HuH-7.5 (cell line): ENCODE measurements around the gene C1orf21.

ENCODE experiments used
- DNase-seq: peaks from one replicate; pipeline ENCODE4 v3.0.0; 2011; ENCODE audit warnings: low spot score

The C1orf21 gene

DNA sequence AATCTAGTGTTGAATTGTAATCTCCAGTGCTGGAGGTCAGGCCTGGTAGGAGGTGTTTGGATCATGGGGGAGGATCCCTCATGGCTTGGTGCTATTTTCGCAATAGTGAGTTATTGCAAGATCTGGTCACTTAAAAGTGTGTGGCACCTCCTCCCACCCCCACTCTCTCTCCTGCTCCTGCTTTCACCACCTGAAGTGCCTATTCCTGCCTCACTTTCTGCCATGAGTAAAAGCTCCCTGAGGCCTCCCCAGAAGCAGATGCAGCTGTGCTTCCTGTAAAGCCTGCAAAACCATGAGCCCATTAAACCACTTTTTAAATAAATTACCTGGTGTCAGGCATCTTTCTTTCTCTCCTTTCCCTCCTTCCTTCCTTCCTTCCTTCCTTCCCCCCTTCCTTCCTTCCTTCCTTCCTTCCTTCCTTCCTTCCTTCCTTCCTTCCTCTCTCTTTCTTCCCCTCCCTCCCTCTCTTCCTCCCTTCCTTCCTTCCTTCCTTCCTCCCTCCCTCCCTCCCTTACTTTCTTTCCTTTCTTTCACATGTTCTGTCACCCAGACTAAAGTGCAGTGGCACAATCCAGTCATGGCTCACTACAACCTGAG lies 172.4 kb downstream of the C1orf21 start:
- no peak for DNase-seq

DNA sequence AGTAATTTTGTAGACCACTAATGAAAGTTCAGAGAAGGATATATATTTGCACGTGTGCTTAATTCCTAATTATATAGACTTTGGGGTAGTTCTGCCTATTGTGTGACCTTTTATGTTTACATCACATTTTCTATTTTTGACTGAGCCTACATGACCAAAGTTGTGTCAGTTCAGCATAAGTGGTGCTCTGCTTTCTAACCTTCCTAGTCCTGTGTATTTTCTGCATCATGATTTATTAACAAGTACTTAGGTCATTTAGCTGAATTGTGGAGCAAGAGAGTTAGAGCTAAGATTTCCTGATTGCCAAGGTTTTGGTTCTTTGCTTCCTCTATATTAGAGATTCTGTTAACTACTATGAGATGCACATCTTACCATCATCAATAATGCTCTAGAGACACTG lies 176.0 kb downstream of the C1orf21 start:
- no peak for DNase-seq

DNA sequence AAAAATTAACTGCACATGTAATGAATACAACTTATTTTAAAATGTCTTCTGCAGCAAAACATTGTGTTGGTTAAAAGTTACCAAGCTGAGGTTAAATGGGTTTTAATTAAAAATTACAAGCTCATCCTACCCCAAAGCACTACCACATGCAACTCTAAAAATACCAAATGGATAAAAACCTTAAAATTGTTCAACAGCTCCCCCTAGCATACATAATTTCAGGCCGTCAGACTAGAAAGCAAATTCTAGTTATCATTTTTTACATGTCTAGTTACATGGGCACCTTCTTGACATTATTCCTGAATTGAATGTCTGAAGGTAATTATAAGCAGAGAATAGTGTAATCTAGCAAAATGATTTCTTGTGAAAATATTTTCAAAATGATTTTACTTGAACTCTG lies 176.5 kb downstream of the C1orf21 start:
- peak; percentile 7 for DNase-seq

DNA sequence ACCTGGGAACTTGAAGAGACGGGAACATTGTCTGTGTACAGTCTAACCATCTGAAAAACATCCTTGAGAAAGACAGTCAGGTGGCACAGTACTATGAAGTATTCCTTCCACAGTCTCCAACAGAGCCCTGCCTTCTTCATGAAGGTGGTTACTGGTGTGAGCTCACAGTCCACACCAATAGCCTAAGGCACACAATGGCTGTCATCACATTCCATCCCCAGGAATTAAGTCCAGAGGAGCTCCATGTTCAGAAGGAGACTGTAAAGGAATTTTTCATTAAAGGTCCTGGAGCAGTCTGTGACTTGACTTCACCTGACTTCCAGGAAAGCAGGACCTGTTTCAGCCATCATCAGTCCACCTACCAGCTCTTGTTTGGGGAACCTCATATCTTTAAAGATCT lies 180.2 kb downstream of the C1orf21 start:
- DNase-seq = no peak

DNA sequence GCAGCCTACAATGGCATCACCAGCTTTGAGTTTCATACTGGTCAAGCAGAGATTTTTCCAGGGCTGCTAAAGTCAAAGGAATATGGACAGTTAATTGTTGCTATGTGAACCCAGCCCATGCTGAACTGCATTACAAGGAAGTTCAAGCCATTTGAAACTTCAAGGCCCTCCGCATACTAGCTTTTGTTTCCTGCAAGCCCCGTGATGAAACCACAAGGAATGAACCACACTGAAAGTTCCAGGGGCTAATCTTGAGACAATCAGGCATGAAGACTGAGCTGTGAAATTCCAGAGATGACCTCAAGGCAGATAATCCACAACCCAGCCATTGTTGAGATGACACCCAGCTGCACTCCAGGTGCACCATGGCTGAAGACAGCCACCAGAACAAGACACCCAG lies 180.8 kb downstream of the C1orf21 start:
- no peak for DNase-seq

DNA sequence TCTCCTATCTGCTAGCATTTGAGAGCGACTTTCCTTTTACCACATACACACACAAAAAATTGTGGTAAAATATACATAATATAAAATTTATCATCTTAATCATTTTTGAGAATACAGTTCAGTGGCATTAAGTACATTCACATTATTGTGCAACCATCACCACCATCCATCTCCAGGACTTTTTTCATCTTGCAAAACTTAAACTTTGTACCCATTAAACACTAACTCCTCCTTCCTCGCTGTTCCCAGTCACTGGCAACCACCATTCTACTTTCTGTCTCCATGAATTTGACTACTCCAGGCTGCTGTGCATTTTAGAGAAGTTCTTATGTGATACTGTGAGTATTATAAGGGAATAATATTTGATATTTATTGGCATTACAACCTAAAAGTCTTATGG lies 181.3 kb downstream of the C1orf21 start:
- no peak for DNase-seq

DNA sequence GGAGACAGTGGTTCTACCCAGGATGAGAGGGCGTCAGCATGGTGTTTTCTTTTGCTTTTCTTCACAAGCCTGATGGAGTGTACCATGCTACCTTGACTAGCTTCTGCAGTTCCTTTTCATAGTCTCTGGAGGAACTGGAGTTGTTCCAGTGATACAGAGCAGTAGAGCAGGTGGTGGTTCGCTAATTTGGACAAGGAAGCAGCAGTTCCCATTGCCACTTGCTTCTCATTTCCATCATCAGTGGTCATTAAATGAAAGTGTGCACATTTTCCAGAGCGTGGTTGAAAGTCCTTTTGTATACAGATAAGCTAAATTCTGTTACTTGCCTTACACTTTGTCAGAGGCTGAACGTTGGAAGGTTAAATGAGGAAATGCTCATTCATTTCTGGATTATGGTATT lies 182.3 kb downstream of the C1orf21 start:
- no peak for DNase-seq

DNA sequence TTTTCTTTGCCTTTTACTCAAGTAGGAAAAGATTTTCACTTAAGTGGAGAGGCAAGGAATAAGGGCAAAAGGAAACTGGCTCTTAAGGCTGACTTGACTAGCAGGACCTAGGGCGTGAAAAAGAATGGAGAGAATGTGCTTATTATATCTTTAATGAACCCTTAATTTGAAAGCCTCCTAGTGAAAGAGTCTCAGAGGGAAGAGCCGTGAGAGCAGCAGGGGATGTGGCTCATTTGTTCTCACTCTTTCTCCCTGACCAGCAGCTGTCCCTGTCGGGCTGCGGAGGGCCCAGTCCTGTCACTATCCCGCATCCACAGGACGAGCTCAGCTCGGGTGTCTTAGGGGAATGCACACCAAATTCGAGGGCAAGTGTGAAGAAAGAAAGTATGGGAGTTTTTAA lies 187.8 kb downstream of the C1orf21 start:
- DNase-seq = no peak

DNA sequence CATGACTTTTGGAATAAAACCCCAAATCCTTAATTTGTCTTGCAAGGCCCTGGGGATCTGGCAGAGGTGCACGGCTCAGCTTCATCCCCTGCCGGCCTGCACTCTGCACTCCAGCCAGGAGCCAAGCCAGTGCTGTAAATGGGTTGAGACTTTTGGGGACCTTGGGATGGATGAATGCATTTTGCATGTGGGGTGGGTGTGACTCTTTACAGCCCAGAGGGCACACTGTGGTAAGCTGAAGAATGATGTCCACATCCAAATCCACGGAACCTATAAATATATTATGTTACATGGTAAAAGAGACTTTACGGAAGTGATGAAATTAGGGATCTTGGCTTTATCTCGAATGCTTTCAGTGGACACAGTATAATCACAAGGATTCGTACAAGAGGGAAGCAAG lies 190.0 kb downstream of the C1orf21 start:
- DNase-seq = no peak

DNA sequence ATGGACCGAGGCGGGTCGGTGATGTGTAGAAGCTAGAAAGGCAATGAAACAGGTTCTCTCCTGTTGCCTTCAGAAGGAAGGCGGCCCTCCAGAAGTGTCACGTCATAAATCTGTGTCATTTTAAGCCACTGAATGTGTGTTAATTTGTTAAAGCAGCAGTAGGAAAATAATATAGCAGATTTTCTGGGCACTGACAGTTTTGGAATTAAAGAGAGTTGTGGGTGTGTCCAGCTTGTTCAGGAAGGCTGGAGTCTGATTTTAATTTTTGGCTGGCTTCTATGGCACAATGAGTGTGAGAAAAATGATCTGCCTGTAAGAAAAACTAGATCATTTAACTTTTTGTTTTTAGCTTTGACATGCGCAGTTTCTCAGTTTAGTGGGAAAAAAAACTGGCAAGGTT lies 190.5 kb downstream of the C1orf21 start:
- DNase-seq = no peak

DNA sequence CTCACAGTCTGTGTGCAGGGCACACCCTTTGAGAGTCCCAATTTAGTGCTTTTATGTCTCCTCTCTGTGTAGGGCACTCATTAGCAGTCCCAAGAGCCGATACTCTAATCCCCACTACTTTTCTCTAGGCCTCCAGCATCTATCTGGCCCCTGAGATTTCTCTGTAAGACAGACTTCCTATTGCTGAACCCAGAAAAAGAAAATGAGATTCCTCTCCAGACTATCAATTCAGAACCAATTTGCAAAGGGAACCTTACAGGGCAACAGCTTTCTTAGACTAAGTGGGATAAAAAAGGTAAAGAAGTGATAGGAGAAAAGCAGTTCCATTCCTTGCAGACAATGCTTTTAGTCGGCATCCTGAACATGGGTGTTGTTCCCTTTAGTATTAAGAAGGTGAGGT lies 195.6 kb downstream of the C1orf21 start:
- no peak for DNase-seq

DNA sequence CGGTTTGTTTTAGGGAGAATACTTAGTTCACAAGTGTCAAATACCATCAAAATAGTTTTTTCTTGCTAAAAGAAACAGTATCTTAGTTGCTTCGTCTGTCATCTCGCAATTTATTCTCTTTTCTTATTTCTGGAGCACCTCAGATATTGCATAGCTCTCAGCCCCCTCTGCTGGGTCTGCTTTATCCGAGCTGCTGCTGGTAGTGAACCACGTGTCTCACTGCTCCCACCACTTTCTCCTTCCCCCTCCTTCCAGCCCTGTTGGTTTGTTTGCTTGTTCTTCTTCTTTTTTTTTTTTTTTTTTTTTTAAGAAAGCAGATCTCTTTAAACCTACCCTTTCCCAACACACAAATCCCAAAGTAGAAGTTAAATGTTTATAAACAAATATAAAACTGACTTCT lies 197.0 kb downstream of the C1orf21 start:
- no peak for DNase-seq

DNA sequence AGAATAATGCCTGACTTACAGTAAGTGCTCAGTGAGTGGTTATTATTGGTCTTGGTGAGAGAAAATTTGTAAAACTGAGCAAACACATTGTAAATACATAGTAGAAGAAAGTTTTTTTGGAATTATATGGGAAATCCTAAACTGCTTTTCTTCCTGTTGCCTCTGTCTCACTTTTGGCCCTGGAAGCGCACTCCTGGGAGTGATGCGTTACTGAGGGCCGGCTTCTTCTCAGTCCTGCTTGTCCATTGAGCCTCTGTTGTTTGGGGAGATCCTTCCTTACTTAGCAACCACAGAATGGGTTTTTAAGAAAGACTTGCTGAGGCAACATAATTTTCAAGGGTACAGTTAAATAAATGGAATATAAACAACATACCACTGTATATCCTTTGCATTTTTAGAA lies 201.9 kb downstream of the C1orf21 start:
- DNase-seq = no peak

DNA sequence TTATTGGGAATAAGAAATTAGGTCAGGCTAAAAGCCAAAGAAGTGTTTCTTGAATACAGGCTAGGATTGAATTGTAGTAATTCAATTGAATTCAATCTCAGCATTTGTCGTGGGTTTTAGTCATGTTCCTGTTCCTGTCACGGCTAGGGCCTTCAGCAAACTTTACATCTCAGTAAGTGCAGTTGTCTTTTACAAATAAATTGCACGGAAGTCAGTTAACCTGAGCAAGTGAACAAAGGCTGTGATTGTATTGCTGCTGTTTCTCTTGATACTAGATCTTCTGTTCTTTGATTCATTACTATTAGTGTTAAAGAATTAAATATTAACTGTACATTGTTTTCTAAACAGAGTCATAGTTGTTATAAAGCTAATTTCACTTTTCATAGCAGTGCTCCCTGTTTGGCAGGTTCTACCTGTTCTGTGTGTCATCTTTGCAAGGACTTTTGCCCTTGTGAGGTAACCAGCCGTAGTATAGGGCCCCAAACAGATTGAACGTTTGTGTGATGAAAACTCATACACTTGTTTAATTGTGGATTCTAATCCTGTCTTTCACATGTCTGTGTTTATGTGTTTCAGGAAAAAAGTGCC lies 203.4 kb downstream of the C1orf21 start:
- no peak for DNase-seq

DNA sequence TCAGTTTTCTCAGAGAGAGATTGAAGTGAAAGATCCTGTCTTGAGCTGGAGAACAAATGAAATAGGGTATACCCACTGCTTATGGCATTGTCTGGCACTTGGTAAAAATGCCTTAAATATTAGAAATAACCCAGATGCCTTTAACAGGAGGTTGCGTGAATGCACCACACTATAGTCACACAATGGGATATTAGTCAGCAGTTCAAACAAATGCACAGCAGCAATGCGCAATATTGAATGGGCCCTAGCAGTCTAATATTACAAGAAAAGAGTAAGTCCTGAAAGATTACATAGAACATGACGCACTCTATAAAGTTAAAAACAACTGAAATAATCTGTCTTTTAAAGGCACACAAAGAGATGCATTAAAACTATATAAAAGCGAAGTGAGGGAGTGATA lies 206.8 kb downstream of the C1orf21 start:
- DNase-seq = no peak

DNA sequence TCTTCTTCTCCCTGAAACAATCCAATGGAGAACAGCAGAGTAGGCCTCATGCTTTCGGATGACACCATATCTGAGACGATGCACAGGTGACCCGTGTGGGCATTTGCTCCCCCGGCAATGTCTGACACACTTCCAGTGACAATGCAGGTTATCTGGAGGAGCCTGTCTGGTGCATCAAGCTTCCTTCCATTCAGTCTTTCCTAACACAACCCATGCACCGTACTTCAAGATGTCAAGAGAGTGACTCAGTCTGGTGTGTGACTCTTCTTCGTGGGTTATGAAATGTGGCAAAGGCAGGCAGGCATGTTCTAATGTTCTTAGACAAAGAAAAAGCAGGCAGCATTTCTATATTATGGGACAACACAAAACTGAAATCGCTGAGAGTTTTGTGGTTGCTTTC lies 208.8 kb downstream of the C1orf21 start:
- DNase-seq = no peak

DNA sequence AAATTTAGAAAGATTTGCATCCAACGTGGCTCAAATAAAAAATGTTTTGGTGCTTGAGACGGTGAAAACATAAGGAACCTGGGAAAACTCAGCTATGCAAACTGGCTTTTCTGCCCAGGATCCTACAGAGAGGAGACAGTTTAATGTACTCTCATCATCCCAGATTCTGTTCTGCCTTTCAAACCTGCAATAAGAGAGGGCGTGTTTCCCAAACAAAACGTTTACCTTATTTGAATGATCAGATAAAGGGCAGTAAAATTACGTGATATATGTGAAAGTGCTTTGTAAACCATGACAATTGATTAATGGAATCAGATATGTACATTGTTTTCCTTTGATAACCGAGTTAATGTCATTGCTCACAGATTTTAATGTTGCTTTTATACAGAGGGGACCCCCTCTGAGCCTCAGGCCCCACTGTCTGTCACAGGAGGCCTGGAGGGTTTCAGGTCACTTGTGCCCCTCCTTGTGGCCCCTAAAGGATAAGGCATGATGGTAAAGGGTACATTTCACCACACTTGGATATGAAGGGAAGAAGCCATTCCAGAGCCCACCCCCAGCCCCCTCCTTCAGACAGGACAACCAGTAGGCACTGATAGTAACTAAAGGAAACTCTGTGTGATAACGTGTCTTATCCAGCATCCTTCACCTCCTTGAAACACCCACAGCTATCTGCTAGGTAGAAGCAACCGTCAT lies 210.3 kb downstream of the C1orf21 start:
- DNase-seq = no peak

DNA sequence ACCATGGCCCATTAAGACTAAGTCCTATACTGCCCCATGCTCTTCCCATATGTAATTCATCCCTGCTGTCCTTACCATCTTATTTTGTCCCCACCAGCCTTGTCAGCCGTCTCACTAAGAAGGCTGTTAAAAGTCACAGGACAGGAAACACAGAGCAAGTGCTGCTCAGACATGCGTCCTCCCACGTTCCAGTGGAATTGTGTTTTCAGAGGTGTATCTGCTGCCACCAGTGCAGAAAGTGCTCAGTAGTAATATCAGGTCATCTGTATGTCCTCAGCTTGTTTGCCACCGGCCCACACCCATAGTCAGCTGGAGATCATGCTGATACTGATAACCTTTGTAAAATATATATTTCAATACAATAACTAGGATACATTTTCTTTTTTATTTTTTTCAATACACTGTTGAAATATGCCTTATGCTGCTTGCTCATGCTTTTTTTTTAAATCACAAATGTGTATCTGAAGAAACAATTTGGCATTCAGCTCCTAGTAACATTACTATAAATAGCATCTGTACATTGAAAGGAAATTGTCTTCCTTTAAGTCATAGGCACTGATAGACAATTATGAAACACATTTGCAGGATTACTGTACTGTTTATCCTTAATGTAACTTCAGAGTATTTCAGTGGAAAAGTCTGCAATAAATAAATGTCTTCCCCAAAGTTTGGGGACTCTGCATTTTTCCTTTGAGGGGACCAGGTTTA lies 211.0 kb downstream of the C1orf21 start:
- DNase-seq = no peak

DNA sequence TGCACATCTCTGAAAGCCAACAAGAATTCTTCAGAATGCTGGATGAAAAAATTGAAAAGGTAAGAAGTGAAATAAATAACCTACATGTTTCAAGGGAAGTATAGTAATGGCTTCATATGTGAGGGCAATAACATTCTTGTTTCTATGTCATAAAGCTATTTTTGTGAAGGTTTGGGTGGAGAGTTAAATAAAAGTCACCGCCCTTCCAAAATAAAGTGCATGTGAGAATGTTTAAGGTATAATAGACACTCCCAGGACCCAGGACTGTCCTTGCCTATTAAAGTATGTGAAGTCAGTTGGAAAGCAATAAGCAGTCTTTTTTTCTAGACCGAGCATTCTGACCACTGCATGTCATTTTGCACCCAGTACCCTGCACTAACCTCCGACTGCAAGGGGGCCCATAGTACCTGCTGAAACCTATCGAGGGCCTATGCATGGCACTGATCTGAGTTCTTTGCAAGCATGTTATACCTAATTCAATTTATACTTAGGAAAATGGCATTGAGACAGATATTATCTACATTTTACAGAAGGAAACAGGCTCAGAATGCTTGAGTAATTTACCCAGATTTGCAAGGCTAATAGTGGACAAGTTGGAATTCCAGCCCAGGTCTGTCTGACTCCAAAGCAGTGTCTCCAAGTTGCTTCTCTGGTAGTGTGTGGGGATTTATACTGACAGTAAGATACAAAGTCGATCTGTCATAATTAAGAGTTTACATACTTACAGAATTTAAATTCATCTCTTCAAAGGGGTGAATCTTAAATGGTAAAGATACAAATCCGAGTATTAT lies 211.8 kb downstream of the C1orf21 start:
- DNase-seq = no peak

DNA sequence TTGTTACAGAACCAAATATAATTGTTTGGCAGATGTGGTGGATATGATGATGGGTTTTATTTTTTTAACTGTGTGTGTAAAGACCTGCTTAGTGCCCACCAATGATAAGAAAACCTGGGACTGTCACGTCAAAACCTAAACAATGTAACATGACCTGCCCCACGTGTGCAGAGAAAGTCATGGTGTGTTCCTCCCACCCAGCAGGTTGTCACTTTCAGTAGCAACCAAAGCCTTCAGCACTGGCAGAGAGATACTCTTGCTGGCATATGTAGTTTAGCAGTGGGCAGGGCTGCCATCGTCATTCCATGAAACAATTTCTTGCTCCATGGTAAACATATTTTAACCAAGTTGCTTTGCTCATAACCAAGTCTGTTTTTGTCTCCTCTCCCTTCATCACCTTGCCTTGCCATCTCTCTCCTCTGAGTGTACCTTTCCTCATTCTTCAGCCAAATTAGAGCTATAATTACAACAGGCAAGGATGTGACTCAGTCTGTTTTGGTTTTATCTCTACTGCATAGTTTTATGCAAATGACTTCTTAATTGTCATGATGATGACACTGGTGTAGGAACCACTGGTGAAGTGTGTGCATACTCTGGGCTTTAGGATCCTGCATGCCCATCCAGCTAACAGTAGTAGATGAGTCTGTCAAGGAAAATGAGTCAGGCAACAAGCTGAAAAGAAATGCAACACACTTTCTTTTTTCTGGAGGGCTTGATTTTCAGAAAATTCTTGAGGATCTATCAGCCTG lies 217.5 kb downstream of the C1orf21 start:
- DNase-seq = no peak

DNA sequence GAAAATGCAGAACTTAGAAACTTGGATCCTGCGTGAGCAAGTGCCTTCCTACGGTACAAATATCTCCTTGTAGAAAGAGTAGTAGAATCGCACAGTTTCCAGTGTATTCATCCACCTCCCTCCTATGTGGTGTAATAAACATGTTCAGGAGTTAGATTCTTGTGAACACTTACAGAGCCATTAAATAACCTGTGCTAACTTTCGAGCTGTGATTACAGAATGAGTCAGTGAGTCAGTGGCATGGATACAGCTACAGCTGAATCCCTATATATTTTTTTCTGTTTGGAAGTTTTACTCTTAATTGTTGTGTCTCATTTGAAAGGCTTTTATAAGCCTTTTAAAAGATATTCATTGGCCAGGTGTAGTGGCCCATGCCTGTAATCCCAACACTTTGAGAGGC lies 219.1 kb downstream of the C1orf21 start:
- no peak for DNase-seq

DNA sequence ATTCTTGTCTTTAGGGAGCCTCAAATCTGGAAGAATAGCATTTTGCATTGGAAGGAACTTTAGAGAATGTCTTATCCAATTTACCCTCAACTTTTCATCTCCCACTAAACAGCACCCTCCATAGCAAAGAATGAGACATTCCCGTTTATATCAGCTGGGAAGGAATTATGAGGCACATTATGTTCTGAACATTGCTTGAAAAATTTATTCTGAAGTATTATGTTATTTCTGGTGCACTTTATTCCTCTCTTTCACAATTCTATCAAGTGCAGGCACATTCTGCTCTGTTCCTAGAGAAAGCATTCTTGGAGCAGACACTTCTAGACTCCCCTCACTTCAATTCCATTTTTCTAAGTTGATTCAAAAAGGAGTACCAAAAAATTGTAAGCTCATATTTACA lies 220.0 kb downstream of the C1orf21 start:
- no peak for DNase-seq
